Measurements from ENCODE around the gene XYLT1. TPM values are rescaled to one million over a fixed set of nuclear protein-coding genes. Genes with fewer than 3 reads are reported as not detected.

XYLT1 gene
- total RNA-seq, 1 donor from 2014 or later, result 0.23 TPM

DNA sequence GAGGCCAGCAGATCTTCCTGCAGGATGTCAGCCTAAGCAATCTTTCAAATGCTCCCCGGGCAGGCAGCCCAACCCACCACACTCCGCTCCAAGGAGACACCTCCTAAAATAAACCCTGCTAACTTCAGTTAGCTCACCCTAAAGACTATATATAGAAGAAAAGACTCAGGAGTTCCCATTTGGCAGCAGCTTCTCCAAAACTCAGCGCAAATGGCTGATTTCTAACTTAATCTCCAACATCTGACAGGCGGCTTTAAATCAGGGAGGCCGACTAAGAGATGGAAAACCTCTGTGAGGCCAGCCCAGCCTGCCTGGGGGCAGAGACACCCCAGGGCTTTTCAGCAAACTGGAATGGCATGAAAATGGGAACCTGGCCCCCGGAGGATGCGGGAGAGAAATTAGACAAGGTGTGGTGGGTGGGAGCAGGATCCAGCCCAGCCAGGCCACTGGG lies 91.6 kb downstream of the XYLT1 start:
- no peak overlapping the region for H3K4me3 ChIP-seq (ENCODE audit: low read depth, low read length)
- TF ChIP-seq, protein P1, sequence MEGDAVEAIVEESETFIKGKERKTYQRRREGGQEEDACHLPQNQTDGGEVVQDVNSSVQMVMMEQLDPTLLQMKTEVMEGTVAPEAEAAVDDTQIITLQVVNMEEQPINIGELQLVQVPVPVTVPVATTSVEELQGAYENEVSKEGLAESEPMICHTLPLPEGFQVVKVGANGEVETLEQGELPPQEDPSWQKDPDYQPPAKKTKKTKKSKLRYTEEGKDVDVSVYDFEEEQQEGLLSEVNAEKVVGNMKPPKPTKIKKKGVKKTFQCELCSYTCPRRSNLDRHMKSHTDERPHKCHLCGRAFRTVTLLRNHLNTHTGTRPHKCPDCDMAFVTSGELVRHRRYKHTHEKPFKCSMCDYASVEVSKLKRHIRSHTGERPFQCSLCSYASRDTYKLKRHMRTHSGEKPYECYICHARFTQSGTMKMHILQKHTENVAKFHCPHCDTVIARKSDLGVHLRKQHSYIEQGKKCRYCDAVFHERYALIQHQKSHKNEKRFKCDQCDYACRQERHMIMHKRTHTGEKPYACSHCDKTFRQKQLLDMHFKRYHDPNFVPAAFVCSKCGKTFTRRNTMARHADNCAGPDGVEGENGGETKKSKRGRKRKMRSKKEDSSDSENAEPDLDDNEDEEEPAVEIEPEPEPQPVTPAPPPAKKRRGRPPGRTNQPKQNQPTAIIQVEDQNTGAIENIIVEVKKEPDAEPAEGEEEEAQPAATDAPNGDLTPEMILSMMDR (conservative IDR thresholded peaks at IDR 0.05; ENCODE audit: low read depth, low read length), result no peak
- DNase-seq (ENCODE audit: low read depth), result no peak

DNA sequence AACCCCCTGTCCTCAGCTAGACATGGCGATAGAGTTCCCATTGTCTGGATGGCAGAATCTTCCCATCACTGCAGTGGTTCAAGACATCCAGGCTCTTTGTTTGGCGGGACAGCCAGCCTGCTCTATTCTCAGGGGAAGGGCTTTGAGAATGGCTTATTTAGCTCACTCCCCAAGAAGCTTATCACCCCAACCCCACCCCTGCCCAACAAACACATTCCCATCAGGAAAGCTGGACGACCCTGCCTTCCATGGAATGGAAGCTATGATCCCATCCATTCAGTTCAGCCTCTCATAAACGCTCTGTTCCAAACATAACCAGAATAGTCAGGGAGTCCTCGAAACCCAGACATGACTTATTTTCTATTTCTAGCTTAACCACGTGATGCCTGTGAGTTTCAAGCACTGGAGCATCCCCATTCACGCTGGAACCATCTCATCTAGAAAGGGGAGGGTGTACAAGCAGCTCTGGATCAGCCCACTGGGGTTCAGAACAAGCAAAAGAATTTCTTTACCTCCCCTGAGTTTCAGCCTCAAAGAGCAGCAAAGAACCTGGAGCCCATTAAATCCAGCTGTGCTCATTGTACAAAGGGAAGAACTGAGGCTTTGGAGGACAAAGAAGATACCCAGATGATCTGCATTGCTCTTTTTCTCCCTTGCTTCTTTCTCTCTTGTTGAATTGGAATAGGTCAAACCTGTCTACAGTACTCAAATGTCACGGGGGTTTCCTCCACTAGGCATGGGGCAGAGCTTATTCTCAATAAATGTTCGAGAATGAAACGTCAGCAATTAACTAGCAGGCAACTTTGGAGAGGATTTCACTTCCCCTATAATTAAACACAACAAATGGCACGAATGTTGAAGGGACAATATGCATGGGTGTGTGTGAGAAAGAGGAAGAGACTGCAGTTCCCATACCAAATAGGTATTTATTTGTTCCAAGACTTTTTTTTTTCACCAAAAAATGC lies 93.1 kb downstream of the XYLT1 start:
- no peak overlapping the region for H3K4me3 ChIP-seq (ENCODE audit: low read depth, low read length)
- no peak for DNase-seq (ENCODE audit: low read depth)

DNA sequence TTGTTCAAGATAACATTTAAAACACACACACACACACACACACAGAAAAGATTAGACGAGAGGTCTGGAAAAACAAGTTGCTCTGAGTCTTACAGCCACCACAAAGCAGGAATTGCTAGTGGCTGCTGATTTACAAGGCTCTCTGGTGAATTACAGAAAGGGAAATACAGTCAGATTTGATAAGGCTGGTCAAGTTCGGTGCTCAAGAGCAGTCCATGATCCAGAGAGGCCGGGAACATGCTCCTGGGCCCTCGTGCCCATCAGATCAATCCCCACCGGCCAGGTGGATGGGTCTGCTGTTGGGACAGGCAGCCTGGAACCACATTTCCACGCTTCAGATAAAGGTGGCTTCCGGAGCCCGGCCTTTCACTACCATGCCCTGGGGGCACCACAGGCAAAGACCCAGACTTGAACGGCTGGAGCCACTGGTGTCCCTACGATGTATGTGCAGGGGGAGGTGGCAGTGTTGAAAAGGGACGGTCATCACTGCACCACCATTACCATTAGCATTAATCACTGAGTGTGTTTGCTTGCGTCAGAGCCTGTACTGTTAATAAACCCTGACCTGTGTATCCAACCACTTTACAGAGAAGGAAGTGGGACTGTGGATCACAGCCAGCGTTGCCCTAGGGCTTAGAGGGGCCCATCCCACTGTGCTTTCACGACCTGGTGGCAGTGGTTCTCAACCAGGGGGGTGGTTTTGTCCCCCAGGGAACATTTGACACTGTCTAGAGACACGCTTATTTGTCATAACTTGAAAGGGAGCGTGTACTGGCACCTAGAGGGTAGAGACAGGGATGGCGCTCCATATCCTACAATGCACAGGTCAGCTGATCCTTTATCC lies 95.1 kb downstream of the XYLT1 start:
- no peak for DNase-seq (ENCODE audit: low read depth)
- no peak overlapping the region for H3K4me3 ChIP-seq (ENCODE audit: low read depth, low read length)
- TF ChIP-seq, protein P1 (conservative IDR thresholded peaks at IDR 0.05; ENCODE audit: low read depth, low read length), result no peak

More for the DNA sequence above, 93.1 kb downstream of the XYLT1 start:
- TF ChIP-seq, protein P1 (conservative IDR thresholded peaks at IDR 0.05; ENCODE audit: low read depth, low read length), result no peak

DNA sequence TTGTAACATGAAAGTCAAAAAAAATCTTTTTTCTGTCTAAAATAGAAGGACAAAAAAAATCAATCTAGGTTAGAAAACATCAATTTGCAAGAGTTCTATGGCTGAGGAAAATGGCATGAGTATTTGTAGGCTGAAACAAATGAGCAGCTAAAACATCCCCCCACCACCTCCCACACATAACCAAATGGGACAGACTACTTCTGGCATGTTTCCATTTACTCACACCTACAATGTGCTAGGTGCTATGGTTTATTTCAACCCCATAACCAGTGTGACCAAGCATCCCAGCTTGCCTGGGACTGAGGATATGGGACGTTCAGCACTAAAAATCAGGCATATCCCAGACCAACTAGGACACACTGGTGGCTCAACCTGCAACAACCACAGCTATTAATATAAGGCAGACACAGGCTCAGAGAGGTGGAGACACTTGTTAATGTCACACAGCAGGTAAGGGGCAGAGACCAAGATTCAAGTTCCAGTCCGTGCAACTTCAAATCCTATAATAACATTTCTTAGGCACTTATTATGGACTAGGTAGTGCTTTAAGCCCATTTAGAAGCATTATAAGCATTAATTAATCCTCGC lies 96.0 kb downstream of the XYLT1 start:
- no peak for DNase-seq (ENCODE audit: low read depth)
- H3K4me3 ChIP-seq (ENCODE audit: low read depth, low read length), result no peak overlapping the region
- TF ChIP-seq, protein P1 (conservative IDR thresholded peaks at IDR 0.05; ENCODE audit: low read depth, low read length), result no peak

DNA sequence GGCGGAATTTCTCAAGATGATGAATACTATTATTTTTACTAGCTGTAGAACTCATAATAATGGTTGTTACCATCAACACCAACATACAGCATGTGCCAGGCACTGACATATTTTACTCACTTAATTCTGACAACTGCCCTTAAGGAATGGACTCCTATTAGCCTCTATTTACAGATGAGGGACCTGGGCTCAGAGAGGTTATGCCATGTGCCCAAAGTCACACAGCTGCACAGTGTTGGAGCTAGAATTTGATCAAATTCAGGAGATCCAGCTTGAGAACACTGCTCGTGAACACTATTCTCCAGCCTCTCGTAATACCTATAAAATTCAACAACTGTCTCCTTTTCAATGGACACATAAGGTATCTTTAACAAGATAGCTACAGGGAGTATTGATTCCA lies 97.2 kb downstream of the XYLT1 start:
- TF ChIP-seq, protein P1 (conservative IDR thresholded peaks at IDR 0.05; ENCODE audit: low read depth, low read length), result no peak
- no peak overlapping the region for H3K4me3 ChIP-seq (ENCODE audit: low read depth, low read length)
- DNase-seq (ENCODE audit: low read depth), result no peak

DNA sequence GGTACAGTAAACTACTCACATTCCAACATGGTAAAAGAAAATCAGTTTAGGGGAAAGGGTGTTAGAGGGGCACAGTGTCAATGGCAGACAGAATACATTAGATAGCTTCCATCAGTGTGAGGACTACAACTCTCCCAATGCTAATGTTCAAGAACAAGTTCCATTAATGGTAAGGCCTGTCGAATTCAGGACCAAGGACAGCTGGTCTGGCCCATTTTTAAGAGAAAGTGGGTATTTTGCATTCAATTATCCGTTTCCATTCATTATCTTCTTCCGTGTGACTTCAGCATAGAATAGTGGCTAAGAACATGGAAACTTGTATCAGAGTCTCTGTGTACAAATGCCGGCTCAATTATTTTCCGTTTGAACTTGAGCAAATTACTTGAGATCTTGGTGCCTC lies 98.4 kb downstream of the XYLT1 start:
- DNase-seq (ENCODE audit: low read depth), result no peak
- no peak overlapping the region for H3K4me3 ChIP-seq (ENCODE audit: low read depth, low read length)
- TF ChIP-seq, protein P1 (conservative IDR thresholded peaks at IDR 0.05; ENCODE audit: low read depth, low read length), result no peak
